SK-N-SH (cell line): Measurements from ENCODE around the gene MACROD1.

ENCODE experiments used
- CTCF ChIP-seq: fragments of 200-600 bp; sonication (generic); IDR thresholded peaks from 2 replicates; pipeline ENCODE4 v1.6.1; 2017; ENCODE audit warnings: antibody characterized with exemption, mild to moderate bottlenecking, moderate library complexity
- ELF1 ChIP-seq: IDR thresholded peaks from 2 replicates; pipeline ENCODE4 v1.4.0; 2012
- EZH2phosphoT487 ChIP-seq: fragments of 200-600 bp; sonication (generic); IDR thresholded peaks from 2 replicates; pipeline ENCODE4 v1.6.1; 2017; ENCODE audit warnings: low read depth, mixed run types, mild to moderate bottlenecking, antibody characterized with exemption, moderate library complexity, borderline replicate concordance
- FOSL2 ChIP-seq: IDR thresholded peaks from 2 replicates; pipeline ENCODE4 v1.4.0; 2012; ENCODE audit warnings: low read depth, mild to moderate bottlenecking, moderate library complexity, borderline replicate concordance
- MAX ChIP-seq: IDR thresholded peaks from 2 replicates; pipeline ENCODE4 v1.4.0; 2012; ENCODE audit warnings: low read depth
- NRF1 ChIP-seq: IDR thresholded peaks from 2 replicates; pipeline ENCODE4 v1.6.1; 2012; ENCODE audit warnings: low read depth, mild to moderate bottlenecking, low read length
- PBX3 ChIP-seq: IDR thresholded peaks from 2 replicates; pipeline ENCODE4; 2012
- POLR2AphosphoS5 ChIP-seq: IDR thresholded peaks from 2 replicates; pipeline ENCODE4 v1.6.1; 2012; ENCODE audit warnings: low read depth, low read length
- RAD21 ChIP-seq: IDR thresholded peaks from 2 replicates; pipeline ENCODE4 v1.6.1; 2012; ENCODE audit warnings: mild to moderate bottlenecking, low read length
- REST ChIP-seq: IDR thresholded peaks from 2 replicates; pipeline ENCODE4 v1.6.1; 2012; ENCODE audit warnings: mild to moderate bottlenecking, low read depth, low read length, moderate library complexity
- TAF1 ChIP-seq: IDR thresholded peaks from 2 replicates; pipeline ENCODE4 v1.6.1; 2012; ENCODE audit warnings: low read depth, mild to moderate bottlenecking, low read length, moderate library complexity, borderline replicate concordance
- TCF12 ChIP-seq: IDR thresholded peaks from 2 replicates; pipeline ENCODE4 v1.4.0; 2012
- ZBTB33 ChIP-seq: IDR thresholded peaks from 2 replicates; pipeline ENCODE4 v1.4.0; 2012; ENCODE audit warnings: low read depth, borderline replicate concordance

- no peak for TF ChIP-seq CTCF
- no peak for TF ChIP-seq EZH2phosphoT487
- TF ChIP-seq ZBTB33 = no peak
- no peak for TF ChIP-seq RAD21
- TF ChIP-seq TCF12 = no peak
- TF ChIP-seq NRF1 = no peak
- TF ChIP-seq ELF1 = no peak
- no peak for TF ChIP-seq PBX3
- TF ChIP-seq FOSL2 = no peak
- no peak for TF ChIP-seq TAF1
- no peak for TF ChIP-seq REST
- TF ChIP-seq MAX = no peak
- no peak for TF ChIP-seq POLR2AphosphoS5
Measured at GRCh38 chr11:64209563-64209843, 43.6 kb upstream of the MACROD1 start.
